ENCODE data around the gene PLXNB3.

DNA sequence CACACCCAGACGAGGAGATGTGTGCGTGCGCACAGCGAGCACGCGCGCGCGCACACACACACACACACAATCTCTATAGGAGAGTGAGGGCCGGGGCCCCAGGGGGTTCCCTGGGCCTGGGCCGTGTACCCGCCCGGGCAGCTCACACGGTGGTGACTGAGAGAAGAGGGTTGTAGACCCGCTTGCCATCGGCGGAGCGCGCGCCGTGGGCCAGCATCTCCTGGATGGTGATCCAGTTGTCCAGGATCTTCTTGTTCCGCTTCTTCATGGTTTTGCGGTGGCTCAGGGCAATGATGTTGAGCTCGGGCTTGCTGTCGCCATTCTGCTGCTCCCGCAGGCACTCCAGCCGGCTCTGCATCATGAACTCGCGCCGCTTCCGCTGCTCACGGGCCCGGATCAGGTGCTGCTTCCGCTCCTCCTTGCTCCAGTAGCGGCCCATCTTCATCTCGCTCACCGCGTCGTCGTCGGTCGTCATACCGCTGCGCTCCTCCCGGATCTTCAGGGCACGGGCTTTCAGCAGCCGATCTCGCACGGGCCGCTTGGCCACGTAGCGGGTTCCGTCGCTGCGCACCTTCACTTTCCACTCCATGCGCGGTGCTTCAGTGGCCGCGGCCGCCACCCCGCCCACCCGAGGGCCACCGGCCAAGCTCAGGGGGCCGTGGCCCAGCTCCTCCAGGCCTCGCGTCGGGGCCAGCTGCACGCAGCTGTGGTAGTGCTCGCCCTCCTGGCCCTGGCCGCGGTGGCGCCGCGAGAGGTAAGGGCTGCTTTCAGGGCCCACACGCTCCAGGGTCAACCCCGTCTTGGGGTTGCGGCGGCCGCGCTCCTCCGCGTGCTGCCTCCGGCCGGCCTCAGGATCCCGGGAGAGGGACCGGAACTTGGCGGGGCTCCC is 39.4 kb downstream of the PLXNB3 start:
- TF ChIP-seq, protein P1, sequence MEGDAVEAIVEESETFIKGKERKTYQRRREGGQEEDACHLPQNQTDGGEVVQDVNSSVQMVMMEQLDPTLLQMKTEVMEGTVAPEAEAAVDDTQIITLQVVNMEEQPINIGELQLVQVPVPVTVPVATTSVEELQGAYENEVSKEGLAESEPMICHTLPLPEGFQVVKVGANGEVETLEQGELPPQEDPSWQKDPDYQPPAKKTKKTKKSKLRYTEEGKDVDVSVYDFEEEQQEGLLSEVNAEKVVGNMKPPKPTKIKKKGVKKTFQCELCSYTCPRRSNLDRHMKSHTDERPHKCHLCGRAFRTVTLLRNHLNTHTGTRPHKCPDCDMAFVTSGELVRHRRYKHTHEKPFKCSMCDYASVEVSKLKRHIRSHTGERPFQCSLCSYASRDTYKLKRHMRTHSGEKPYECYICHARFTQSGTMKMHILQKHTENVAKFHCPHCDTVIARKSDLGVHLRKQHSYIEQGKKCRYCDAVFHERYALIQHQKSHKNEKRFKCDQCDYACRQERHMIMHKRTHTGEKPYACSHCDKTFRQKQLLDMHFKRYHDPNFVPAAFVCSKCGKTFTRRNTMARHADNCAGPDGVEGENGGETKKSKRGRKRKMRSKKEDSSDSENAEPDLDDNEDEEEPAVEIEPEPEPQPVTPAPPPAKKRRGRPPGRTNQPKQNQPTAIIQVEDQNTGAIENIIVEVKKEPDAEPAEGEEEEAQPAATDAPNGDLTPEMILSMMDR (conservative IDR thresholded peaks at IDR 0.05 in 1 of 2, IDR thresholded peaks at IDR 0.05 in 1 of 2; ENCODE audit: low read depth in 1 of 2, low read length in 2 of 2): no peak
- no peak for TF ChIP-seq EZH2 (IDR thresholded peaks at IDR 0.05; ENCODE audit: low read length, missing control alignments)

All from fibroblast of lung (primary cell).